ENCODE measurements around the gene COL5A2.

COL5A2 gene

DNA sequence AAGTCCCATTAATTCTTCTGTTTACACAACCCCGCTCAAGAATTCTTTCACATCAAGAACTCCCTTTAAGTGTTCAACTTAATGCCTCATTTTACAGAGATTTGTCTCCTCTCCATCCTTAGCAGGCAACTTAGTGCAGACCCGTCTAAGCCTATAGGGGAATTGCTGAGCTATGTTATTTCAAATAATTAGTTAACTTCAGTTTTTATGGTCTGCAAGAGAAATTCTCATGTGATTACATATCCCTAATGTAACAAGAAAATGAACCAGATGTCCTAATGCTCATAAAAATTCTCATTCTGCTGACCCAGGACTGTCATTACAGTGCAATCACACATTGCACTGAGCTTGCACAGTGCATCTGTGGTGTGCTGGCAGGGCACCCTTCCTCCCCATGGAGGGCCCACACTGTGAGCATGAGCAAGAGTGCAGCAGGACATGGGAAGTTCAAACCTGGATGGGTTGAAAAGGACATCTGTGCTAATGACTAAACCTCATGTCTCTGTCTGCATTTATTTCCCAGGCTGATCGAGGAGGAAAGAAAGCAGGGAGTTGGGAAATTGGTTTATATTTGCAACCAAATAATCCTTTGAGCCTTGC lies 97.1 kb downstream of the COL5A2 start:
- ChIA-PET POLR2A (interaction anchor here (0.5 kb wide), 1 partner anchor 325 kb away, joined by 3 read pairs; no protein-coding TSS in a partner anchor), CTCF (interaction anchor here (2.1 to 3.4 kb wide), 2 partner anchors 9 to 12 kb away, joined by 8 to 13 read pairs; no protein-coding TSS in a partner anchor)
- DNase-seq (ENCODE audit: low read depth, low spot score): peak; percentile 45
- TF ChIP-seq, protein P1, sequence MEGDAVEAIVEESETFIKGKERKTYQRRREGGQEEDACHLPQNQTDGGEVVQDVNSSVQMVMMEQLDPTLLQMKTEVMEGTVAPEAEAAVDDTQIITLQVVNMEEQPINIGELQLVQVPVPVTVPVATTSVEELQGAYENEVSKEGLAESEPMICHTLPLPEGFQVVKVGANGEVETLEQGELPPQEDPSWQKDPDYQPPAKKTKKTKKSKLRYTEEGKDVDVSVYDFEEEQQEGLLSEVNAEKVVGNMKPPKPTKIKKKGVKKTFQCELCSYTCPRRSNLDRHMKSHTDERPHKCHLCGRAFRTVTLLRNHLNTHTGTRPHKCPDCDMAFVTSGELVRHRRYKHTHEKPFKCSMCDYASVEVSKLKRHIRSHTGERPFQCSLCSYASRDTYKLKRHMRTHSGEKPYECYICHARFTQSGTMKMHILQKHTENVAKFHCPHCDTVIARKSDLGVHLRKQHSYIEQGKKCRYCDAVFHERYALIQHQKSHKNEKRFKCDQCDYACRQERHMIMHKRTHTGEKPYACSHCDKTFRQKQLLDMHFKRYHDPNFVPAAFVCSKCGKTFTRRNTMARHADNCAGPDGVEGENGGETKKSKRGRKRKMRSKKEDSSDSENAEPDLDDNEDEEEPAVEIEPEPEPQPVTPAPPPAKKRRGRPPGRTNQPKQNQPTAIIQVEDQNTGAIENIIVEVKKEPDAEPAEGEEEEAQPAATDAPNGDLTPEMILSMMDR (IDR thresholded peaks at IDR 0.05; ENCODE audit: insufficient read depth, low read length, missing control alignments): no peak
- H3K4me3 ChIP-seq (ENCODE audit: low read depth, low read length): no peak overlapping the region

DNA sequence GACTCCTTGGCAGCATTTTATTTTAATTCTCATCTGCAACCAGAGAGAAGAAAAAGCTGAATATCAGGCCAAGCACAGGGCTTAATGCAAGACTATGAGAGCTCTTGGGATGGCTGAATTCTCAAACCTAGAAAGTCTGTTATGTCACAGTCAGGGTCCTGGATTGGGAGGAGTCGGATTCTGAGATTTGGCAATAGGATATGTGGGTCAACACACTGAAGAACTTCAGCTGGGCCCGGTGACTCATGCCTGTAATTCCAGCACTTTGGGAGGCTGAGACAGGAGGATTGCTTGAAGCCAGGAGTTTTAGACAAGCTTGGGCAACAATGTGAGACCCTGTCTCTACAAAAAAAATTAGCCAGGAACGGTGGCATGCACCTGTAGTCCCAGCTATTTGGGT lies 103.0 kb downstream of the COL5A2 start:
- POLR2A ChIA-PET: no interaction called here
- TF ChIP-seq, protein P1 (IDR thresholded peaks at IDR 0.05; ENCODE audit: insufficient read depth, low read length, missing control alignments): no peak
- H3K4me3 ChIP-seq (ENCODE audit: low read depth, low read length): no peak overlapping the region
- CTCF ChIA-PET: interaction anchor here (1.0 to 3.4 kb wide), 4 partner anchors 9 to 336 kb away, joined by 3 to 11 read pairs (median 4); no protein-coding TSS in a partner anchor
- DNase-seq (ENCODE audit: low read depth, low spot score): no peak

DNA sequence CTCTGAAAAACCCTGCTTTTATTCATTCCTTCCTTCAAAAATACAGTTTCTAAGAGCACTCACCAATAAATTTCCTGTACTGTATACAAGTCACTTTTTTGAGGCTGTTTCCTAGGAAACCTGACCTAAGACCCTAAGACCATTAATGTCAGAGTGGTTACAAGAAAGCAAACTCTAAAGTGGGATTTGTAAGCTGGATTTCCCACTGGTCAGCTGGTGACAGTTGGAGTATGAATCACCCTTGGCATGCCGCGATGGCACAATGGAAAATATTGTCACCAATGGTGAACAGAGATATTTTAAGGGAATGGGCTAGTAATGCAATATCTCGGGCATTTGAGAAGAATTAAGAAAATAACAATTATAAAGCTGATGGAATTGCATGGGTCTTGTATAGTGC lies 103.4 kb downstream of the COL5A2 start:
- TF ChIP-seq, protein P1 (IDR thresholded peaks at IDR 0.05; ENCODE audit: insufficient read depth, low read length, missing control alignments): no peak
- CTCF ChIA-PET: interaction anchor here (1.0 to 3.4 kb wide), 4 partner anchors 9 to 337 kb away, joined by 3 to 11 read pairs (median 4); no protein-coding TSS in a partner anchor
- POLR2A ChIA-PET: no interaction called here
- no peak overlapping the region for H3K4me3 ChIP-seq (ENCODE audit: low read depth, low read length)
- no peak for DNase-seq (ENCODE audit: low read depth, low spot score)

DNA sequence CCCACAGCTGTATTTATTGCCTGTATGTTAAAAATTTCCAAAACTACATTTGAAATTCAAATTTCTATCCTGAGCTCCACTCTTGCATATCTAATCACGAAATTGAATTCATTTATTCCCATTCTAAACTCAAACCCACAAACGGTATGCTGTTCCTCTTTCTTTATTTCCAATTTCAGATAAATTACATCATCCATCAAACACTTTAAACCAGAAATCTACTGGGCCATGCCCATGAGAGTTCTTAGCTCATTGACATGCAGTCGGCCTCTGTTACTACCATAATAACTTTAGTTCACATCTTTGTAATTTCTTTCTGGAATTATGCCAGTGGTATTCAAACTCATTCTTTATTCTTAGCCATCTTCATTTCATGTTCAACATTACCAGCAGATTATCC lies 105.1 kb downstream of the COL5A2 start:
- TF ChIP-seq, protein P1 (IDR thresholded peaks at IDR 0.05; ENCODE audit: insufficient read depth, low read length, missing control alignments): no peak
- CTCF ChIA-PET: interaction anchor here (2.4 kb wide), 1 partner anchor 8 kb away, joined by 8 read pairs; no protein-coding TSS in a partner anchor

DNA sequence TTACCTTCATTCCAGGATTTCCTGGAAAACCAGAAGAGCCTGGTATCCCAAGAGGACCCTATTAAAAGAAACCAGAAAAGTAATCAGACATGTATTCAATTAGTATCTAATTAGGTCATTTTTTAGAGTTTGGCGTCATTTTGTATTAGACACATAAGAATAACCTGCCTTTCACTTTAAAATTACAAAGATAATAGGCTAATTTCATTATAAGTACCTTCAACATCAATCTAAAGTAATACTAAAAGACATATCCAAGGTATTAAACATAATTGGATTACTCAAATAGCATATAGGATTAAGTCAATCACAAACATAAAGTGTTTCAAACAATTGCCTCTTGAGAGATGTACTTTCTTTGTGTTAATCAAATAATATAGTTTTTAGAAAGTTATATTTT lies 107.5 kb downstream of the COL5A2 start:
- CTCF ChIA-PET: interaction anchor here (1.7 kb wide), 1 partner anchor 23 kb away, joined by 4 read pairs; no protein-coding TSS in a partner anchor
- POLR2A ChIA-PET: no interaction called here
- TF ChIP-seq, protein P1 (IDR thresholded peaks at IDR 0.05; ENCODE audit: insufficient read depth, low read length, missing control alignments): no peak
- H3K4me3 ChIP-seq (ENCODE audit: low read depth, low read length): no peak overlapping the region
- no peak for DNase-seq (ENCODE audit: low read depth, low spot score)

More for the DNA sequence above, 105.1 kb downstream of the COL5A2 start:
- DNase-seq (ENCODE audit: low read depth, low spot score): no peak
- POLR2A ChIA-PET: no interaction called here
- no peak overlapping the region for H3K4me3 ChIP-seq (ENCODE audit: low read depth, low read length)

DNA sequence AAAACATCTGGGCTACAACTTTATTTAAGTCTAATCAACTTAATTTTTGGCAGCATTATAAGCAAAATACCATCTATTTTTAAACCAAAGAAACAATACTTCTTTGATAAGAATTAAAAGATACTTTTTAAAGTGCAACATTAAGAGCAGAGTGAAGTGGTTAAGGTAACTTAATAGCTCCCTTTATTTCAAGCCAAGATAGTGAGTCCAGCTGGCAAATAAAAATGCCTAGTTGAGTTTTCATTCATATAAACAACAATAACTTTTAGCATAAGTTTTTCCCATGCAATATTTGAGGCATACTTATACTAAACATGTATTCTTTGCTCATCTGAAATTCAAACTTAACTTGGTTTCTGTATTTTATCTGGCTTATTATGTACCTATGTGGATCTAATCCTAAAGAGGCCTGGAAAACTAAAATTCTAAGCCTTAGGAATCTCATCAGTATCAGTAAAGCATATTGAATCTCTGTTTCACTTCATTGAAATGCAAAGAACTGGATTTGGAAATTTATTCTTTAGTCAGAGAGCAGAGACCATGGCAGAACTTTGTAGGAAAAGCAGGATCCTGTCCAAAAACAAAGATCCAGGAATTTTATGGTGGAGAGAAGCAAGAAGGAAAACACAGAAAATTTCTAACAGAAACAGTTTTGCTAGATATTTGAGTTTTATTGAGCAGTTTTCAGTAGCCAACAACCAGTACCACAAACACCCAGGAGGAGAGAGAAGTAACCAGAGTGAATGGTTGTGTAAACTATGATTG lies 109.5 kb downstream of the COL5A2 start:
- TF ChIP-seq, protein P1 (IDR thresholded peaks at IDR 0.05; ENCODE audit: insufficient read depth, low read length, missing control alignments): no peak
- ChIA-PET POLR2A (no interaction called here), CTCF (interaction anchor here (1.4 kb wide), 1 partner anchor 9 kb away, joined by 3 read pairs; no protein-coding TSS in a partner anchor)
- DNase-seq (ENCODE audit: low read depth, low spot score): no peak
- H3K4me3 ChIP-seq (ENCODE audit: low read depth, low read length): no peak overlapping the region

All from AG04449 (cell line).